ENCODE results near the gene STK38. TPM values are rescaled to one million over a fixed set of nuclear protein-coding genes. Genes with fewer than 3 reads are reported as not detected.

STK38 gene
- total RNA-seq, 1 experiment from 2014 or later = 24.2 TPM

DNA sequence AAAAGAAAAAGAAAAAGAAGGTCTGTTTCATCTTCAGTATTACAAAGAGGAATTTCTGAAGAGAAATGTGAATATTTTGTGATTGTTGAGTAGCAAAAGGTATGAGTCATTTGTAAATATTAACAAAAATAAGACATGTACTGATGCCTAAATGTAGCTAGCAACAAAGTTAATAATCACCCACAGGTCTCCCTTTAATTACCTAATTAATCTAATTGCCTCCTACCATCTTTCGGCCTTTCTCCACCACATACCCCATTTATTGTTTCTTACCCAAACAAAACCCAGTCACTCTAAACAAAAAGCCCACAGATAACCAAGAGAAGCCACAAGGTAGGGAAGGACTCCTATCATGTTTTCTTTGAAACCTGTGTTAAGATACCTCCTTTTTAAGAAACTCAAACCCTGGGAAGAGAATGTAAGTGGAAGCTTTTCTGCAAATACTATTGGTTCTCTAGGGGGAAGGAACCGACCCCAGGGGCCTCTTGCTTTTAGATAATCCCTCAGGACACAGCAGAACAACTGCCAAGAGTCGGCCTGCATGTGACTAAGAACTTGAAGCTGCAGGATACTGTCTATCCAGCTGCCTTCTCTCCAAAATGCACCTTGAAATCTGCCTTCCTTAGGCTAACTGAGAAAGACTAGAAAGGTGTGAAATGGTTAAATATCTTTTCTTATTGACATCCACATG is 16.1 kb upstream of the STK38 start:
- Histone ChIP-seq H3K4me3 (ENCODE audit: low read depth, low read length, poor library complexity, severe bottlenecking) (no peak overlapping the region), H3K4me1 (ENCODE audit: insufficient read depth, low read length, poor library complexity, severe bottlenecking) (no peaks in the 10 kb centered on the region), H3K27ac (ENCODE audit: low read depth, low read length, poor library complexity, severe bottlenecking) (no peak overlapping the region), H3K27me3 (replicated peaks; ENCODE audit: insufficient read depth, low read depth, low read length, poor library complexity) (no peaks in the 10 kb centered on the region), H3K36me3 (ENCODE audit: insufficient read depth, low read length, poor library complexity, severe bottlenecking) (no peaks in the 10 kb centered on the region), H3K9me3 (ENCODE audit: low read depth, low read length, poor library complexity, severe bottlenecking) (no peaks in the 10 kb centered on the region)
- peak; percentile 23 for DNase-seq (ENCODE audit: low spot score)
- TF ChIP-seq, protein P1, sequence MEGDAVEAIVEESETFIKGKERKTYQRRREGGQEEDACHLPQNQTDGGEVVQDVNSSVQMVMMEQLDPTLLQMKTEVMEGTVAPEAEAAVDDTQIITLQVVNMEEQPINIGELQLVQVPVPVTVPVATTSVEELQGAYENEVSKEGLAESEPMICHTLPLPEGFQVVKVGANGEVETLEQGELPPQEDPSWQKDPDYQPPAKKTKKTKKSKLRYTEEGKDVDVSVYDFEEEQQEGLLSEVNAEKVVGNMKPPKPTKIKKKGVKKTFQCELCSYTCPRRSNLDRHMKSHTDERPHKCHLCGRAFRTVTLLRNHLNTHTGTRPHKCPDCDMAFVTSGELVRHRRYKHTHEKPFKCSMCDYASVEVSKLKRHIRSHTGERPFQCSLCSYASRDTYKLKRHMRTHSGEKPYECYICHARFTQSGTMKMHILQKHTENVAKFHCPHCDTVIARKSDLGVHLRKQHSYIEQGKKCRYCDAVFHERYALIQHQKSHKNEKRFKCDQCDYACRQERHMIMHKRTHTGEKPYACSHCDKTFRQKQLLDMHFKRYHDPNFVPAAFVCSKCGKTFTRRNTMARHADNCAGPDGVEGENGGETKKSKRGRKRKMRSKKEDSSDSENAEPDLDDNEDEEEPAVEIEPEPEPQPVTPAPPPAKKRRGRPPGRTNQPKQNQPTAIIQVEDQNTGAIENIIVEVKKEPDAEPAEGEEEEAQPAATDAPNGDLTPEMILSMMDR (conservative IDR thresholded peaks at IDR 0.05; ENCODE audit: low read depth, low read length) = no peak
- no peak for TF ChIP-seq EZH2 (IDR thresholded peaks at IDR 0.05; ENCODE audit: borderline replicate concordance, low read depth, low read length, poor library complexity, severe bottlenecking)
- POLR2A ChIA-PET (ENCODE audit: low non-redundant PET) = interaction anchor here (0.6 kb wide), 1 partner anchor 9 kb away, joined by 12 read pairs; no protein-coding TSS in a partner anchor
- no TSS peak for BruUV-seq (replicated peaks)
- CTCF ChIA-PET = no interaction called here
- intact Hi-C loops (cut with micrococcal nuclease; ENCODE audit: unreplicated experiment) = no loop called here

DNA sequence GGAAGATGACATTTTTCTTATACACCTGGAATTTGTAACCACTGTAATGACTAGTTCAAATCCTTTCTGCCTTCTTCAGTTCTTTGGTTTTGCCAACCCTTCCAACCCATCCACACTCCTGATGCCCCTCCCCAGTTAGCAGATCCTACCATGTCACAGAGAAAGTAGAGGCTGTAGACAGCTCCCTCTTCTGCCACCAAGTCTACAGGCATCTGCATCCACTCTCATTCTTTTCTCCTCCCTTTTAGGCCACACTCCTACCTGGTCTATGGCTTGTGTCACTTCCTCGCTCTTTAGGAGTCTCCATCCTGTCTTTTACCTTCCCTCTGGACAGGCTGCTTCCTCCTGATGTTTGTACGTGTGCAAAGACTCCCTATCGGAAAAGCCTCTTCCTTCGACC is 13.5 kb upstream of the STK38 start:
- Histone ChIP-seq H3K4me3 (ENCODE audit: low read depth, low read length, poor library complexity, severe bottlenecking) (no peak overlapping the region), H3K4me1 (ENCODE audit: insufficient read depth, low read length, poor library complexity, severe bottlenecking) (no peaks in the 10 kb centered on the region), H3K27me3 (replicated peaks; ENCODE audit: insufficient read depth, low read depth, low read length, poor library complexity) (no peaks in the 10 kb centered on the region), H3K9me3 (ENCODE audit: low read depth, low read length, poor library complexity, severe bottlenecking) (no peaks in the 10 kb centered on the region), H3K27ac (ENCODE audit: low read depth, low read length, poor library complexity, severe bottlenecking) (no peak overlapping the region), H3K36me3 (ENCODE audit: insufficient read depth, low read length, poor library complexity, severe bottlenecking) (no peaks in the 10 kb centered on the region)
- TF ChIP-seq, protein P1 (conservative IDR thresholded peaks at IDR 0.05; ENCODE audit: low read depth, low read length) = no peak
- no peak for TF ChIP-seq EZH2 (IDR thresholded peaks at IDR 0.05; ENCODE audit: borderline replicate concordance, low read depth, low read length, poor library complexity, severe bottlenecking)
- no peak for DNase-seq (ENCODE audit: low spot score)
- intact Hi-C loops (cut with micrococcal nuclease; ENCODE audit: unreplicated experiment) = no loop called here
- POLR2A ChIA-PET (ENCODE audit: low non-redundant PET) = no interaction called here
- BruUV-seq (replicated peaks) = no TSS peak
- CTCF ChIA-PET = no interaction called here

DNA sequence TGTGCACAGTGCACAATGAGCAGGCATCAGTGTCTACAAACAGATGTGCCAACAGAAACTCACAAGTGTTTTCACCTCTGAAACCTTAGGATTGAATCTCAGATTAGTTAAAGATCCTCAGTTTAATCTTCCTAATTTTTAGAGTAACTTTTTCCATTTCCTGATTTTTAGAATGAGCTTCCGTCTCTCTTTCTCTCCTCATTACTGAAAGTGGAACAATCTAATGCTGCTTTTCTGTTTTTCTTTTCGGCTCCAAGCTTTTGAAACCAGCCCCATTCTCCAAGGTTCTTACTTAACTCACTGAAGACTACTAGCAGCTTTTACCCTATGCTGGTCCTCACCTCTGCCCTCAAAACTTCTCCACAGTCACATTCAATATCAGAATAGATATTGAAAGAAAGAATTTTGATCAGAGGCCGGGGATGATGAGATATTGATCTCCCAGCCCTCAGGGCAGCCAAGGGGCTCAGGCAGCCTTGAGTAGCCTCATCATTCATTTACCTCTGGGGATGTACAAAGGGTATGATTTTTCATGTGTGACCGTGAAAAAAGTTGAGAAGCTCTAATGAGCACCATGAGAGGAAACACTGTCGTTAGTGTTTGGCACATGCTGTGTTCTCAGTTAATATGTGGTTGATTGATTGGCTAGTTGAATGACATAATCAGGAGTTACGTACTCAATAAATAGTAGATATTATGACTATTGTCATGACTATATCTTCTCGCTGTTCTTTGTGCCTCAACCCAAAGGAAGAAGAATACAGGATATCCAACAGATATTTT is 11.9 kb upstream of the STK38 start:
- intact Hi-C loops (cut with micrococcal nuclease; ENCODE audit: unreplicated experiment) = no loop called here
- no peak overlapping the region for H3K27ac ChIP-seq (ENCODE audit: low read depth, low read length, poor library complexity, severe bottlenecking)
- CTCF ChIA-PET = no interaction called here
- TF ChIP-seq, protein P1 (conservative IDR thresholded peaks at IDR 0.05; ENCODE audit: low read depth, low read length) = no peak
- TF ChIP-seq EZH2 (IDR thresholded peaks at IDR 0.05; ENCODE audit: borderline replicate concordance, low read depth, low read length, poor library complexity, severe bottlenecking) = no peak
- no peaks in the 10 kb centered on the region for H3K27me3 ChIP-seq (replicated peaks; ENCODE audit: insufficient read depth, low read depth, low read length, poor library complexity)
- no peaks in the 10 kb centered on the region for H3K36me3 ChIP-seq (ENCODE audit: insufficient read depth, low read length, poor library complexity, severe bottlenecking)
- BruUV-seq (replicated peaks) = no TSS peak
- no peak for DNase-seq (ENCODE audit: low spot score)
- H3K9me3 ChIP-seq (ENCODE audit: low read depth, low read length, poor library complexity, severe bottlenecking) = no peaks in the 10 kb centered on the region
- no peak overlapping the region for H3K4me3 ChIP-seq (ENCODE audit: low read depth, low read length, poor library complexity, severe bottlenecking)
- no peaks in the 10 kb centered on the region for H3K4me1 ChIP-seq (ENCODE audit: insufficient read depth, low read length, poor library complexity, severe bottlenecking)
- POLR2A ChIA-PET (ENCODE audit: low non-redundant PET) = no interaction called here

Measured in A673 (cell line).